Esophagus mucosa (tissue), 1 donor: ENCODE measurements around the gene CDKAL1. TPM values are rescaled to one million over a fixed set of nuclear protein-coding genes. Genes with fewer than 3 reads are reported as not detected.
A peak's percentile ranks its signal among the peaks of the same experiment; 100 is the strongest.

Experiments
- ATAC-seq: fragments of 200-7000 bp; cut with Tn5 transposase; one replicate; pipeline ENCODE4 v1.9.1; 2020
- total RNA-seq: library from RNA; stranded (reverse); gene quantifications from one replicate; pipeline ENCODE4 v1.2.4, GENCODE V29; 2023
- donor health status: DM: yes; HTN: yes; CAD: no.

Gene CDKAL1
- total RNA-seq, 1 donor from 2014 or later = 8.2 TPM

DNA sequence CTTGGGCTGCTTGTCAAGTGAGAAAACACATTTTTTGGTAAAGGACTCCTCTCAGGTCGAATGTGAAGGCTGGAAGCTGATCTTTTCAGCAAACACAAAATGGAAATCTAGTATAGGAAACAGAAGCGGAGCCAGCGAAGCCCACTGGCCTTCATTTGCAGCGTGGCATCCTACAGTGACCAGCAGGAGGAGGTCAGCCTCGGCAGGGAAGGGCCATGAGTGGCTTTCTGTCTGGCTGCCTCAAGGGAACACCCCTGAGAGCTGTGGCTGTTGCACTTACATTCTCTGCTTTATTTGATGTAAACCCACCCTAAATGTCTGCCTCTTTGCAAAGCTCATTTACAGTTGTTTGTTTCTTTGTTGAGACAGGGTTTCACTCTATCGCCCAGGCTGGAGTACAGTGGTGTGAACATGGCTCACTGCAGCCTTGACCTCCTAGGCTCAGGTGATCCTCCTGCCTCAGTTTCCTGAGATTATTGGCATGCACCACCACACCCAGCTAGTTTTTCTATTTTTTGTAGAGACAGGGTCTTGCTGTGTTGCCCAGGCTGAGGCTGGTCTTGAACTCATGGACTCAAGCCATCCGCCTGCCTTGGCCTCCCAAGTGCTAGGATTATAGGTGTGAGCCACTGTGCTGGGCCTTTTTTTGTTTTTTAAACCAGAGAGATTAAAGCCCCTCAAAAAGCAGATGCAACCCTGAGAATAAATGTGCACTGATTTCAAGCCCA, 737.3 kb downstream of the CDKAL1 start:
- no peak for ATAC-seq

DNA sequence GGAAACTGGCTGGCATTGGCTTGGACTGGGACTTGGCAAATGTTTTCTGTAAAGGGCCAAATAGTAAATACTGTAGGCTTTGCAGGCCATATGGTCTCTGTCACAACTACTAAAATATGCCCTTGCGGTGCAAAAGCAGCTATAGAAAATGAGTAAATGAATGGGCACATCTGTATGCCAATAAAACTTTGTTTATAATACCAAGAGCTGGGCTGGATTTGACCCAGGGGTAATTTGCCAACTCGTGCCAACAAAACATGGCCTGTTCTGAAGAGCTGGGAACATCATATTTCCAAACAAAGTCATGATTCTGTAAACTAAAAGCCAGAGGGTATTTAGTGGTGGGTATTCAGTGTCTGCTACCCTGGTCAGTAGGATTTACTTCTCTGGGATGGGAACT, 739.2 kb downstream of the CDKAL1 start:
- no peak for ATAC-seq

DNA sequence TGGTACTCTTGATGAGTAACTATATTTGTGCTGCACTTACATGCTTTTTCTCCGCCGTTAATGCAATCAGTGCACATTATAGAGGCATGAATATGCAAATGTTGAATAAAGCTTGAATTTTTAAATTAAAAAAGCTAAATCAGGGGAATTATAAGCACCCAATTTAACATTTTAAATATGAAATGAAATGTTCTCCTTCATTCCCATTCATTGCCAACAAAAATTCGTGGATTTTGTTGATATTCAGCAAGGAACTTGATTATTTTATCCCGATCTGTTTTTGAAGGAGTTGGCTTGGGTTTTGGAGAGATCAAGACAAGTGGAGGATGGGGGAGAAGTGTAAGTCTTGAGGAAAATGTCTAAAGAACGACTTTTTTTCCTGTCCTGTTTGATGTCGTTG, 740.6 kb downstream of the CDKAL1 start:
- ATAC-seq = no peak

DNA sequence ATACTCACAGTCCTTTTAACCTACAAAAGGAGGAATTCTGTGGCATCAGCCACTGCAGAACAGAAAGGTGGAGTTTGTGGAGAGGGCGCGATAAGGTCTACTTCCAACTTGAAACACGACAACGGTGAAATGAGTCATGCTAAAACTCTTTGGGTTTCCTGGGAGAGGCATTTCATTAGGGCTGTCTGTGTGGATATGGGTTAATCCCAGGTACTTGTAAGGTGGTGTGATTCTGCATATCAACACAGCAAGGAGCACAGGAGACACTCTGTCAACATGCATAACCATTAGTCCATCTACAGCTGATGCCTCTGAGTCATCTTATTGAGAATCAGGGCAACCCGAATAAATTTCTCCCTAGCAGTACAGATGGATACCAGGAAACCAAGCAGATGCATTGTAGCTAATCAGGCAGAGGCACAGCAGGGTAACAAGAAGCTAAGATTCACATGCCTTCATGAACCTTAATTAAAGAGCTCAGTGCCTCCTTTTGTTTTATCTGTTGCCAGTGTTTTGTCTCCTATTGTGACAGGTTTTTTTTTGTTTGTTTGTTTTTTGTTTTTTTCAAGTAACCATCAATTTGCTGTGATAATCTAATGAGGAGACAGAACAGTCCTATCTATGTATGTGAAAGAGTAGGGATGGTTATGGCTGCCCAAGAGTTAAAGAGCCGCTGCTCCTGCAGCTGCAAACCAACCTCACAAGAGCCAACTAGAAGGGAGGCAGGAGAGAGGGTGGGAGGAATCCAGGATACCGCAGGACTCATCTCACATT, 743.5 kb downstream of the CDKAL1 start:
- peak; percentile 95 for ATAC-seq

DNA sequence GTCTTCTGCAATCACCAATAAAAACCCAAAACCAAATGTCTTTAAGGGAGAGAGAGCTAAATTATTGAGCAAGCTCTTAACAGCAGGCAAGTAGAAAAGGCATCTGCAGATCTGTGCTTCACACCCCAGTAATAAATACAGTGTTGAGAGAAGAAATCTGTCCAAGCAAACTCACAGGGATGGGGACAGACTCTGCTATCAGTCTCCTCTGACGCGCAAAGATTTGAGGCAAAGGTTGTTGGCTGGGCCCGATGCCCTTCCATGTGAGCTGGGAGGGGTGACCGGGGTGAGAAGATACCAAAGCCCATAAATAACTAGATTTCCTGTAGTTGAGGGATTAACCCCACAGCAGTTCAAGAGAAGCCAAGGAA, 744.1 kb downstream of the CDKAL1 start:
- no peak for ATAC-seq

DNA sequence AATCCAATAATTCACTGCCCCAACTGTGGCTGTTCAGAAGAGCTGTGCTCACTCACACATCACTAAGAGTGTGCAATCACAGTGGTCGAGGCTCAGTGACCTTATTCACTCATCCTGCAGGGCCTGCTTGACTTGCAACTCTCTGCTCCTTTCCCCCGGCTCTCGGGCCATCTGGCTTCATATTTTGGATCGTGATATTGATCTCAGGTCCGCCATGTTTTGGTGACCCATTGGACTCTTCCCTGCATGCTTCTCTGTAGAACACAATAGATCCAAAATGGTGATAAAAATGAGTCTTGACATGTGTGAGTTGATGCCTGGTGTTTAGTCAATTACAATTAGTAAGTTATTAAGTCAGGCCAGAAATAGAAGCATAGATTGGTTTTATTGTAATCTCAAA, 745.4 kb downstream of the CDKAL1 start:
- no peak for ATAC-seq

DNA sequence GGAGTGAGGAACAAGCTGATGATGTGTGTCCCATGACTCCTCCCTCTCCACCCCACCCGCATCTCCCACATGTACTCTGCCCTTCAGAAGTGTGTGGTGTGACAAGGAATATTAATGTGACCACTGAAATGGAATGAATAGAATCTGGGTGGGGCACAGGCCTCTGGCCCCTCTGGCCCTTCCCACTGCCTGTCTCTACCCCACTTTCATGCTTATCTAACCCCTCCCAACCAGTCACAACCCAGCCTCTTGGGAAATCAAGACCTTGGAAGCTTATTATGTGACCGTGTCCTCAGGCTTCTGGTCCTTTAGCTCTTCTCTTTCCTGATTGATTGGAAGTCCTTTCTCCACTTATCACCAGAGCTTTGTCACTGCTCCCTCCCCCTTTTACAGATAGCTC, 747.1 kb downstream of the CDKAL1 start:
- ATAC-seq = no peak

Other genes starting within 250 kb of the CDKAL1 start
- gene E2F3, start 132.6 kb upstream of the CDKAL1 start, total RNA-seq = 5.0 TPM